Cardiac fibroblast (primary cell): ENCODE data around the gene FGD1.
"Not testable (repeated sequence)": the region's sequence is repeated elsewhere in the genome, so short reads cannot be mapped to it uniquely, and the experiment has no call there.

Experiments
- DNase-seq, 2 donors: peaks; one replicate each; pipeline versions ENCODE4 v3.0.0 to v3.0.0-alpha.2; 2010; ENCODE audit warnings: low read depth in 2 of 2
- H3K4me3 ChIP-seq, 2 donors: replicated peaks in 1 of 2; 1 replicate in 1 of 2; 2 replicates in 1 of 2; pipeline ENCODE4 v1.5.1; 2011; ENCODE audit warnings: low read depth in 2 of 2, low read length in 2 of 2, mild to moderate bottlenecking in 2 of 2, moderate library complexity in 1 of 2
- TF ChIP-seq, protein P1 (sequence below): IDR thresholded peaks from one replicate; pipeline ENCODE4 v1.5.1; 2011; ENCODE audit warnings: low read depth, mild to moderate bottlenecking, low read length, inconsistent platforms

Gene FGD1

DNA sequence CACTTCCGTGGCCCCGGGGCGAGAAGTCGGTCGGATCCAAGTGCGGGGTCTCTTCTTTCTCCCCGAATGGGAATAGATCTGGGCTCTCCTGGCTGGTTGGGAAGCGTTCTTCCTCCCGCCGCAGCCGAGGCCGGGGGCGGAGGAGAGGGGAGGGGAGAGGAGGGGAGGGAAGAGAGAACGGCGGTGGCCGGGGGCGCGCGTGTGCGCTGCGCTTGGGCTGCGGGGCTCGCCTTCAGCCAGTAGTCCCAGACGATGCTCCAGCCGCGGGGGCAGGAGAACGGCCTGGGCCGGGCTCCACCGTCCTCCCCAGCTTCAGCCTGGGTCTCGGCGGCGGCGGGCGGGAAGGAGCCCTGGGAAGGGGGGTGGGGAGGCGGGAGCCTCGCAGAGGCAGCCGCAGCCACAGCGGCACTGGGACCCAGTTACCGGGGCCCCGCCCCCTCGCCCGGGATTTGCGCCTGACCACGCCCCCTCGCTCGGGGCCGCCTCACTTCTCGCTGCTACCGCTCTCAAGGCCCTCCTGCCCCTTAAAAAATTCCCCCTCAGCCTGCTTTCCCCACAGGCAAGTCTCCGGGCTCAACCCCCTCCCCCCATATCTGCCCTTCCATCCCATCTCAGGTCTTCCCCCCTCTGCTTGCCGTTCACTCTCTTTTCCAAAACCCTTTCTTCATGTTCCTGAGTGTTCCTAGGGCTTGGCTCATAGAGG lies at the start of gene FGD1:
Gene FGD1, minus strand, starts transcription at position 421 of the 703 bp plus-strand sequence. CDS start 802 bp downstream, outside the sequence.
- peak; percentile 52 to 69 for DNase-seq
- TF ChIP-seq, protein P1, sequence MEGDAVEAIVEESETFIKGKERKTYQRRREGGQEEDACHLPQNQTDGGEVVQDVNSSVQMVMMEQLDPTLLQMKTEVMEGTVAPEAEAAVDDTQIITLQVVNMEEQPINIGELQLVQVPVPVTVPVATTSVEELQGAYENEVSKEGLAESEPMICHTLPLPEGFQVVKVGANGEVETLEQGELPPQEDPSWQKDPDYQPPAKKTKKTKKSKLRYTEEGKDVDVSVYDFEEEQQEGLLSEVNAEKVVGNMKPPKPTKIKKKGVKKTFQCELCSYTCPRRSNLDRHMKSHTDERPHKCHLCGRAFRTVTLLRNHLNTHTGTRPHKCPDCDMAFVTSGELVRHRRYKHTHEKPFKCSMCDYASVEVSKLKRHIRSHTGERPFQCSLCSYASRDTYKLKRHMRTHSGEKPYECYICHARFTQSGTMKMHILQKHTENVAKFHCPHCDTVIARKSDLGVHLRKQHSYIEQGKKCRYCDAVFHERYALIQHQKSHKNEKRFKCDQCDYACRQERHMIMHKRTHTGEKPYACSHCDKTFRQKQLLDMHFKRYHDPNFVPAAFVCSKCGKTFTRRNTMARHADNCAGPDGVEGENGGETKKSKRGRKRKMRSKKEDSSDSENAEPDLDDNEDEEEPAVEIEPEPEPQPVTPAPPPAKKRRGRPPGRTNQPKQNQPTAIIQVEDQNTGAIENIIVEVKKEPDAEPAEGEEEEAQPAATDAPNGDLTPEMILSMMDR, result no peak
- peak within 1 kb of the TSS; percentile 60 to 63 for H3K4me3 ChIP-seq

DNA sequence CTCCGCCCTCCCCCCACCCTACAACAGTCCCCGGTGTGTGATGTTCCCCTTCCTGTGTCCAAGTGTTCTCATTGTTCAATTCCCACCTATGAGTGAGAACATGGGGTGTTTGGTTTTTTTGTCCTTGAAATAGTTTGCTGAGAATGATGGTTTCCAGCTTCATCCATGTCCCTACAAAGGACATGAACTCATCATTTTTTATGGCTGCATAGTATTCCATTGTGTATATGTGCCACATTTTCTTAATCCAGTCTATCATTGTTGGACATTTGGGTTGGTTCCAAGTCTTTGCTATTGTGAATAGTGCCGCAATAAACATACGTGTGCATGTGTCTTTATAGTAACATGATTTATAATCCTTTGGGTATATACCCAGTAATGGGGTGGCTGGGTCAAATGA lies 46.2 kb upstream of the FGD1 start:
- DNase-seq, H3K4me3 ChIP-seq: not testable (repeated sequence)

DNA sequence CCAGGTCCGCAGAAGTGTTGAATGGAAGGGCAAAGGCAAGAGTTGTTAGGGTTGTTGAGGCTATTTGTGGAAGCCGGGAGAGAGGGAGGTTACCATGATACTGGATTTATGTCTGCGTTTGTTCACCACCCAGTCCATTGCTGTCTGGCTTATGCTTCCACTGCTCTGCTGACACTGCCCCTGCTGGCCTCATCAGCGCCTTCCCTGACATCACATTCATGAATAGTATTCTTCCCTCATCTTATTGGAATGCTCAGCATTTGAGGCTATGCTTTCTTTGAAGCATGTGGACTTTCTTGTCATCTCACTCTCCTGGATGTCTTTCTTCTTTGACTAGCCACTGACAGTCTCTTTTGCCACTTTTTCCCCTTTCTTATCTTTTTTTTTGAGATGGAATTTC lies 44.3 kb upstream of the FGD1 start:
- no peak overlapping the region for H3K4me3 ChIP-seq
- TF ChIP-seq, protein P1, result peak; percentile 11
- DNase-seq, result peak; percentile 60 to 65

DNA sequence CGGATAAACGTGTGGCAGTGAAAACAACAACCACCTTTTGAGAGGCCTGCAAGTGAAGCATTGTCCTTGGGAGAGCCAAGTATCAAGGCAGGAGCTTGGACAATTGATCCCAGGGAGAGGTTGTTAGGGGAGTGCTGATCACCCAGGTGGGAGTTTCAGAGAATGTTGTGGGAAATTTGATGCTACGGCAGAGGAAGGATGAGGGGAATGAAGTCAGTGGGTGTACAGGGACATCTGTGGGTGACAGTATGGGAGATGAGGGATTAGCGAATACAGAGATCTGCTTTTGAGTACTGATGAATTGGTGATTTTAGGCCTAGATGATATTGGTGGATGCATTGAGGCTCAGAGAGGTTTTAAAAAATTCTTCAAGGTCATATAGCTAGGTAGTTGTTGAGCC lies 38.2 kb upstream of the FGD1 start:
- no peak overlapping the region for H3K4me3 ChIP-seq
- TF ChIP-seq, protein P1, result no peak
- DNase-seq, result no peak

DNA sequence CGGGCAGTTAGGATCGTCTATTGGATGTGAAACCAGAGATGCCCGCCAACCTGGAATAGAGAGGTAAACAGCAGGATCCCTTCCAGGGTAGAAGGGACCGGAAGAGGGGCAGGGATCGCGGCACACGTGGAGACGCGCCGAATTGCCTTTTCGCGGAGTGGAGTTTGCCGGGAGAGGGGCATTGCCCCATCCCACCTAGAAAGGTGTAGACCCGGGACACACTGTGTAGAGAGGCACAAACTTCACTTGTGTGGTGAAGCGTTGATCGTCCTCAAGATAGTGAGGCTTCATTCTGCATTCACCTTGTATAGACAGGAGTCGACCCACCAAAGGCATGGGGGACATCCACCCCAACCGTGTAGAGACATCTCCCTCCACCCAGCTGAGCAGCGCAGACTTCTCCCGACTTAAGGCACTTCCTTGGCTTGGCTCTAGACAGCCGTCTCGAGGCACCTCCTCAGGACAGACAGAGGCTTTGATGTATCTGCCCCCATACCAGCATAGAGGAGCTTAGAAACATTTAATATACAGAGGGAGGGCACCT lies 34.4 kb upstream of the FGD1 start:
- peak; percentile 3 to 5 for DNase-seq
- TF ChIP-seq, protein P1, result no peak
- peak overlapping the region; percentile 75 to 77 for H3K4me3 ChIP-seq

DNA sequence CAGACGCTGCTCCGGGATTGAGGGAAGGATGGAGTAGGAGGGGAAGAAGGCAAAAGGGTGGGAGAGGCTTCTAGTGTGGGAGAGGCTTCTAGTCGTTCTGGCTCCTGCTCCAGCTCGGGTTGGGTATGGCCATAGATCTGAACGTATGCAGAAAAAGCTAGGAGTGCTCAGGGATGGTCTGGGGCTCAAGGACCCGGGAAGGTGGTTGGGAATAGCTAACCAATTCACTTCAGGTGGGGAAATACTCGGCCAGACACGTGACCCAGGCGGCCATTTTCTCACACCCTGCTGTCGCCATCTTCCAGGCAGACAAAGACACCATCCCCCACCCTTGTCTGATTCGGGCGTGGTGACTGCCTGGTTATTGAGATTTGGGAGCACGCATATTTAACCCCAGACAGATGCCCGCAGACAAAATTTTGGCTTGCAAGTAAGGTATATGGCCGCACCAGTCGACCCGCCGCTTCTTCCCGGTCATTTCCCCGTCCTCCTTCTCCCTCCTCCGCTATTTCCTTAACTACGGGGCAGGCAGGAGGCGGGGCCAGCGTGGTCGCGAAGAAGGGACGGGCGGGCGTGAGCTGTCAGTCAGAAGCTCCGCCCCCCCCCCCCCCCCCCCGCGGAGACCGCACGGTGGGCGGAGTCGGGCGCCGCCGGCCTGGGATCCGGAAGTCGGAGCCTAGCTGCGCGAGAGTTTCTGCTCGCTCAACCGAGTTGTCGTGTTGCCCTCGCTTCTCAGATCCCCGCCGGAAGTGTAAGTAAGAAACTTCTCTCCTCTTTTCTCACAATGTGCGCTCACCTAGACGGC lies 33.7 kb upstream of the FGD1 start, which contains the start of gene GNL3L:
Gene GNL3L, plus strand, starts transcription at position 668 of the 805 bp plus-strand sequence. CDS start 2,348 bp downstream, outside the sequence.
- TF ChIP-seq, protein P1, result no peak
- DNase-seq, result peak; percentile 86 to 93

DNA sequence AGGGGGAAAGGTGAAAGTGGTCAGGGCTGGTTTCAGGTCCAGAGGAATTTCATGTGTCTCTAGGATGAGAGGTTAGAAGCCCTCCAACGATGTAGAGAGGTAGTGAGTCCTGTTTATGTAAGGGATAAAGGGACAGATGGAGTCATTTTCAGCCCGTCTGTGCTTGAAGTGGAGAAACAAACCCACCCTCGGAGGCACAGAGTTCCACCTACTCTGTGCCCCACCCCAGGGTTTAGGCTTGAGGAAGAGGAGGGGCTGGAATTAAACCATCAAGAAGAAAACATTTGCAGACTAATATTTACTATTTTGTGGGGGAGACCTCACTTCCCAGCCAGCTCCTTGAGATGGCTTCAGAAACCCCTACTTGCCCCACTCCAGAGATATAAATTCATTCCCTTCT lies 33.1 kb upstream of the FGD1 start:
- DNase-seq, result no peak
- TF ChIP-seq, protein P1, result no peak
- peak overlapping the region in 1 of 2 donors; percentile 55 for H3K4me3 ChIP-seq

More for the DNA sequence above, 33.7 kb upstream of the FGD1 start, which contains the start of gene GNL3L:
- H3K4me3 ChIP-seq, result peak within 1 kb of the TSS; percentile 75 to 77
